Fibroblast of lung (primary cell): Measurements from ENCODE around the gene PSTPIP2. TPM values are rescaled to one million over a fixed set of nuclear protein-coding genes. Genes with fewer than 3 reads are reported as not detected.
"Not testable (repeated sequence)": the region's sequence is repeated elsewhere in the genome, so short reads cannot be mapped to it uniquely, and the experiment has no call there.

ENCODE experiments used
- DNase-seq, 2 donors: peaks; one replicate each; pipeline versions ENCODE4 v3.0.0 to v3.0.0-alpha.2; 2010; ENCODE audit warnings: low read depth in 2 of 2
- H2AFZ ChIP-seq: 2 replicates; pipeline ENCODE4 v1.5.1; 2012; ENCODE audit warnings: low read length, control low read depth, inconsistent platforms
- H3K27ac ChIP-seq: 2 replicates; pipeline ENCODE4 v1.5.1; 2011; ENCODE audit warnings: low read length, control low read depth; ENCODE audit not compliant: insufficient read depth
- H3K27me3 ChIP-seq: 2 replicates; pipeline ENCODE4 v1.5.1; 2011; ENCODE audit warnings: mild to moderate bottlenecking, low read length; ENCODE audit not compliant: control insufficient read depth, insufficient read depth
- H3K36me3 ChIP-seq: 2 replicates; pipeline ENCODE4 v1.5.1; 2011; ENCODE audit warnings: low read length; ENCODE audit not compliant: control insufficient read depth, insufficient read depth
- H3K4me1 ChIP-seq: 2 replicates; pipeline ENCODE4 v1.5.1; 2011; ENCODE audit warnings: low read length; ENCODE audit not compliant: control insufficient read depth, insufficient read depth; ENCODE audit errors: extremely low read depth
- H3K4me2 ChIP-seq: 2 replicates; pipeline ENCODE4 v1.5.1; 2011; ENCODE audit warnings: low read length, control low read depth; ENCODE audit not compliant: insufficient read depth; ENCODE audit errors: extremely low read depth
- H3K4me3 ChIP-seq, 4 experiments: fragments of 200-600 bp in 1 of 4; sonication (generic) in 1 of 4; replicated peaks in 1 of 4; 2 replicates each; pipeline ENCODE4 v1.5.1; 2011 to 2016; ENCODE audit warnings: low read length in 4 of 4, low read depth in 3 of 4, mild to moderate bottlenecking in 3 of 4, control low read depth in 2 of 4, inconsistent platforms in 1 of 4, mixed read lengths in 1 of 4; ENCODE audit not compliant: insufficient read depth in 1 of 4; ENCODE audit errors: control extremely low read depth in 1 of 4
- H3K79me2 ChIP-seq: 2 replicates; pipeline ENCODE4 v1.5.1; 2012; ENCODE audit warnings: mild to moderate bottlenecking, low read length, inconsistent platforms; ENCODE audit not compliant: control insufficient read depth, insufficient read depth
- H3K9ac ChIP-seq: 2 replicates; pipeline ENCODE4 v1.5.1; 2011; ENCODE audit warnings: mild to moderate bottlenecking, low read length, control low read depth; ENCODE audit not compliant: insufficient read depth
- H3K9me3 ChIP-seq: 2 replicates; pipeline ENCODE4 v1.5.1; 2012; ENCODE audit warnings: low read depth, low read length; ENCODE audit not compliant: control insufficient read depth, insufficient read depth
- H4K20me1 ChIP-seq: 2 replicates; pipeline ENCODE4 v1.5.1; 2011; ENCODE audit warnings: low read length; ENCODE audit not compliant: control insufficient read depth, insufficient read depth; ENCODE audit errors: extremely low read depth
- CTCF ChIP-seq, 2 donors: IDR thresholded peaks in 1 of 2; conservative IDR thresholded peaks in 1 of 2; 1 replicate in 1 of 2; 2 replicates in 1 of 2; pipeline ENCODE4 v1.5.1; 2011 to 2012; ENCODE audit warnings: low read length in 2 of 2, control low read depth in 1 of 2, inconsistent platforms in 1 of 2, low read depth in 1 of 2, mild to moderate bottlenecking in 1 of 2
- EZH2 ChIP-seq: IDR thresholded peaks from 2 replicates; pipeline ENCODE4 v1.5.1; 2012; ENCODE audit warnings: low read length, control low read depth, mild to moderate bottlenecking; ENCODE audit errors: missing control alignments
- polyA plus RNA-seq, 2 donors: library from polyadenylated mRNA; depleted of rRNA in 1 of 2; stranded (reverse) in 1 of 2; unstranded in 1 of 2; fragments of >200 nt; gene quantifications; 2 replicates each; pipeline ENCODE4 v1.2.1, GENCODE V29; 2011 to 2012; ENCODE audit warnings: missing spikeins in 1 of 2
- total RNA-seq: library from RNA; depleted of rRNA; stranded (reverse); fragments of >200 nt; gene quantifications from 2 replicates; pipeline ENCODE4 v1.2.1, GENCODE V29; 2014

Gene PSTPIP2
- total and polyA plus RNA-seq, 2 donors (not counting 1 experiment from before 2014, with no cell fraction given): 13.4 to 18.4 TPM

GRCh38 chr18:46096651-46097300 is 24.7 kb upstream of the PSTPIP2 start:
- no peaks in the 10 kb centered on the region for H4K20me1 ChIP-seq
- DNase-seq: peak in 1 of 2 donors; percentile 20

GRCh38 chr18:46095532-46095931 is 23.5 kb upstream of the PSTPIP2 start:
- H4K20me1 ChIP-seq: peaks cover 1% of the 10 kb centered on the region
- TF ChIP-seq CTCF (conservative IDR thresholded peaks at IDR 0.05 in 1 of 2, IDR thresholded peaks at IDR 0.05 in 1 of 2; ENCODE audit: low read depth in 1 of 2, low read length in 2 of 2): no peak
- no peak for TF ChIP-seq EZH2
- H3K4me2 ChIP-seq: no peak overlapping the region
- H3K36me3 ChIP-seq: peaks cover 9% of the 10 kb centered on the region
- H3K79me2 ChIP-seq: peaks cover 67% of the 10 kb centered on the region
- no peak overlapping the region for H3K9ac ChIP-seq
- H3K27ac ChIP-seq: no peak overlapping the region
- no peaks in the 10 kb centered on the region for H3K9me3 ChIP-seq
- H2AFZ ChIP-seq: no peak overlapping the region
- H3K27me3 ChIP-seq: no peaks in the 10 kb centered on the region
- no peak overlapping the region for H3K4me3 ChIP-seq
- H3K4me1 ChIP-seq: peaks cover 3% of the 10 kb centered on the region
- DNase-seq: no peak

More at GRCh38 chr18:46096651-46097300, 24.7 kb upstream of the PSTPIP2 start:
- Histone ChIP-seq H3K9me3 (no peaks in the 10 kb centered on the region), H3K9ac (no peak overlapping the region), H3K4me2 (peak overlapping the region; percentile 78), H3K27me3 (no peaks in the 10 kb centered on the region), H3K79me2 (peaks cover 57% of the 10 kb centered on the region), H3K4me3 (peak overlapping the region; percentile 64 to 95 (median 88)), H2AFZ (no peak overlapping the region), H3K36me3 (peaks cover 4% of the 10 kb centered on the region), H3K4me1 (peaks cover 3% of the 10 kb centered on the region), H3K27ac (peak overlapping the region; percentile 83)
- TF ChIP-seq CTCF (conservative IDR thresholded peaks at IDR 0.05 in 1 of 2, IDR thresholded peaks at IDR 0.05 in 1 of 2; ENCODE audit: low read depth in 1 of 2, low read length in 2 of 2) (no peak), EZH2 (no peak)

- not testable (repeated sequence) for H3K4me2 ChIP-seq, H3K9me3 ChIP-seq, DNase-seq, H4K20me1 ChIP-seq, H3K9ac ChIP-seq, H3K4me3 ChIP-seq, H2AFZ ChIP-seq, H3K4me1 ChIP-seq, H3K27me3 ChIP-seq, H3K27ac ChIP-seq
- H3K36me3 ChIP-seq: peaks cover 31% of the 10 kb centered on the region
- H3K79me2 ChIP-seq: peaks cover 29% of the 10 kb centered on the region
Measured at GRCh38 chr18:46088501-46088900, 16.4 kb upstream of the PSTPIP2 start.
